ENCODE results near the gene PSME4.

DNA sequence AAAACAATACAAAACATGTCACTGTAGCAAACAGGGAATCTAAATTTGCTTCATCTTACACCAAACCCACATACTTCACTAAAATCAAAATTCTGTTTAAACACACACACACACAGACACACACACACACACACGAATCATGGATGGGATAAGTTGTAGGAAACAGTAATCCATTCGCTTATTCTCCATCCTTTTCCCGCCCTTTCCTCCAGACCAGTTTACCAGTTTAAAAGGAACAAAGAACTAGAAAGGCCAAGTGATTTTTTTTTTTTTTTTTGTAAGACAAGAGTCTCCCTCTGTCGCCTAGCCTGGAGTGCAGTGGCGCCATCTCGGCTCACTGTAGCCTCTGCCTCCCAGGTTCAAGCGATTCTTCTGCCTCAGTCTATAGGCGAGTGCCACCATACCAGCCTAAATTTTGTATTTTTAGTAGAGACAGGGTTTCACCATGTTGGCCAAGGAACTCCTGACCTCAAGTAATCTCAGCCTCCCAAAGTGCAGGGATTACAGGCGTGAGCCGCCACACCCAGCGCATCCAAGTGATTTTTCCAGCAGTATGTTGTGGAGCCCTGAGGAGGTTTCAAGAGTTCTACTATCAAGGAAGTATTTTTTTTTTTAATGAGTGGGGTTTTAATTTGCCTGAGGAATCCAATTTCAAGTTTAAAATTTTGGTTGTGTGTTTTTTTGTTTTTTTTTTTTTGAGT lies 5.7 kb downstream of the PSME4 start:
- TF ChIP-seq, protein P1, sequence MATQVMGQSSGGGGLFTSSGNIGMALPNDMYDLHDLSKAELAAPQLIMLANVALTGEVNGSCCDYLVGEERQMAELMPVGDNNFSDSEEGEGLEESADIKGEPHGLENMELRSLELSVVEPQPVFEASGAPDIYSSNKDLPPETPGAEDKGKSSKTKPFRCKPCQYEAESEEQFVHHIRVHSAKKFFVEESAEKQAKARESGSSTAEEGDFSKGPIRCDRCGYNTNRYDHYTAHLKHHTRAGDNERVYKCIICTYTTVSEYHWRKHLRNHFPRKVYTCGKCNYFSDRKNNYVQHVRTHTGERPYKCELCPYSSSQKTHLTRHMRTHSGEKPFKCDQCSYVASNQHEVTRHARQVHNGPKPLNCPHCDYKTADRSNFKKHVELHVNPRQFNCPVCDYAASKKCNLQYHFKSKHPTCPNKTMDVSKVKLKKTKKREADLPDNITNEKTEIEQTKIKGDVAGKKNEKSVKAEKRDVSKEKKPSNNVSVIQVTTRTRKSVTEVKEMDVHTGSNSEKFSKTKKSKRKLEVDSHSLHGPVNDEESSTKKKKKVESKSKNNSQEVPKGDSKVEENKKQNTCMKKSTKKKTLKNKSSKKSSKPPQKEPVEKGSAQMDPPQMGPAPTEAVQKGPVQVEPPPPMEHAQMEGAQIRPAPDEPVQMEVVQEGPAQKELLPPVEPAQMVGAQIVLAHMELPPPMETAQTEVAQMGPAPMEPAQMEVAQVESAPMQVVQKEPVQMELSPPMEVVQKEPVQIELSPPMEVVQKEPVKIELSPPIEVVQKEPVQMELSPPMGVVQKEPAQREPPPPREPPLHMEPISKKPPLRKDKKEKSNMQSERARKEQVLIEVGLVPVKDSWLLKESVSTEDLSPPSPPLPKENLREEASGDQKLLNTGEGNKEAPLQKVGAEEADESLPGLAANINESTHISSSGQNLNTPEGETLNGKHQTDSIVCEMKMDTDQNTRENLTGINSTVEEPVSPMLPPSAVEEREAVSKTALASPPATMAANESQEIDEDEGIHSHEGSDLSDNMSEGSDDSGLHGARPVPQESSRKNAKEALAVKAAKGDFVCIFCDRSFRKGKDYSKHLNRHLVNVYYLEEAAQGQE (IDR thresholded peaks at IDR 0.05; ENCODE audit: insufficient replicate concordance, low read depth) = no peak
- TF ChIP-seq, protein P2, sequence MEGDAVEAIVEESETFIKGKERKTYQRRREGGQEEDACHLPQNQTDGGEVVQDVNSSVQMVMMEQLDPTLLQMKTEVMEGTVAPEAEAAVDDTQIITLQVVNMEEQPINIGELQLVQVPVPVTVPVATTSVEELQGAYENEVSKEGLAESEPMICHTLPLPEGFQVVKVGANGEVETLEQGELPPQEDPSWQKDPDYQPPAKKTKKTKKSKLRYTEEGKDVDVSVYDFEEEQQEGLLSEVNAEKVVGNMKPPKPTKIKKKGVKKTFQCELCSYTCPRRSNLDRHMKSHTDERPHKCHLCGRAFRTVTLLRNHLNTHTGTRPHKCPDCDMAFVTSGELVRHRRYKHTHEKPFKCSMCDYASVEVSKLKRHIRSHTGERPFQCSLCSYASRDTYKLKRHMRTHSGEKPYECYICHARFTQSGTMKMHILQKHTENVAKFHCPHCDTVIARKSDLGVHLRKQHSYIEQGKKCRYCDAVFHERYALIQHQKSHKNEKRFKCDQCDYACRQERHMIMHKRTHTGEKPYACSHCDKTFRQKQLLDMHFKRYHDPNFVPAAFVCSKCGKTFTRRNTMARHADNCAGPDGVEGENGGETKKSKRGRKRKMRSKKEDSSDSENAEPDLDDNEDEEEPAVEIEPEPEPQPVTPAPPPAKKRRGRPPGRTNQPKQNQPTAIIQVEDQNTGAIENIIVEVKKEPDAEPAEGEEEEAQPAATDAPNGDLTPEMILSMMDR (IDR thresholded peaks at IDR 0.05; ENCODE audit: insufficient read depth, low read length) = no peak
